Right lobe of liver (tissue), 4 donors: ENCODE measurements around the gene SOX30.

ENCODE experiments used
- CTCF ChIP-seq, 4 donors: fragments of 200-600 bp in 3 of 4; fragments of 450-650 bp in 1 of 4; IDR thresholded peaks; one replicate each; pipeline versions ENCODE4 v1.5.1 to v1.8.0; 2016 to 2022; ENCODE audit warnings: antibody characterized with exemption in 4 of 4, mild to moderate bottlenecking in 2 of 4
- POLR2A ChIP-seq: fragments of 450-650 bp; IDR thresholded peaks from one replicate; pipeline ENCODE4 v1.6.1; 2017; ENCODE audit warnings: antibody characterized with exemption, mild to moderate bottlenecking
- donor health status: DM: no; HTN: no; CAD: no.
- donor health status: DM: no; HTN: no; CAD: no.
- donor health status: DM: no; HTN: yes; CAD: no.

DNA sequence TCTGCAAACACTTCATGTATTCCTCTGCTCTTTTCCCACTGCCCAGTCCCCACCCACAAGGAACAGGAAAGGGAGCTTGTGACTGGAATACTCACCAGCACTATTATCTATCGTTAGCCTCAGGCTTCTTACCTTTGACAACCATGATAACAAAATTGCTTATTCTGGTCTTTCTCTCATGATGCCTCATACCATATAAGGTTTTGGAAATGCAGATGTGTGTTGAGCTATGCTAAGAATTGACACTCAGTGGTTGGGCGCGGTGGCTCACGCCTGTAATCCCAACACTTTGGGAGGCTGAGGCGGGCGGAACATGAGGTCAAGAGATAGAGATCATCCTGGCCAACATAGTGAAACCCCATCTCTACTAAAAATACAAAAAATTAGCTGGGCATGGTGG is 25.4 kb downstream of the SOX30 start:
- TF ChIP-seq POLR2A (no peak), CTCF (IDR thresholded peaks at IDR 0.05) (no peak)
